GM10248 (cell line): ENCODE results near the gene SOX5.

Experiments used
- CTCF ChIA-PET: fragments of 300-600 bp; sonication (Branson Sonifier 250); formaldehyde crosslinking; extraction: SDS; loops from one replicate; lab custom pipeline; 2021; ENCODE audit warnings: antibody characterized with exemption; lab: Yijun Ruan, JAX
- POLR2A ChIA-PET: fragments of 350-650 bp; sonication (Branson Sonifier 250); formaldehyde crosslinking; extraction: SDS; loops from one replicate; lab custom pipeline; 2020; ENCODE audit warnings: antibody characterized with exemption; lab: Yijun Ruan, JAX
- DNase-seq: peaks from one replicate; pipeline ENCODE4 v3.0.0; 2012; ENCODE audit errors: extremely low spot score
- CTCF ChIP-seq: IDR thresholded peaks from 2 replicates; pipeline ENCODE4 v1.5.1; 2012; ENCODE audit warnings: mild to moderate bottlenecking, low read depth; ENCODE audit errors: extremely low read depth, missing control alignments, control extremely low read depth

SOX5 gene

GRCh38 chr12:23694307-23694706 is 255.2 kb downstream of the SOX5 start:
- DNase-seq = no peak
- ChIA-PET CTCF (interaction anchor here (1.0 to 1.4 kb wide), 2 partner anchors 9 to 11 kb away, joined by 3 to 5 read pairs; no protein-coding TSS in a partner anchor), POLR2A (no interaction called here)
- TF ChIP-seq CTCF = no peak

GRCh38 chr12:23687947-23688346 is 261.5 kb downstream of the SOX5 start:
- TF ChIP-seq CTCF = no peak
- CTCF ChIA-PET = interaction anchor here (0.9 kb wide), 2 partner anchors 13 to 30 kb away, joined by 3 read pairs; no protein-coding TSS in a partner anchor
- POLR2A ChIA-PET = no interaction called here
- no peak for DNase-seq

- POLR2A ChIA-PET = no interaction called here
- DNase-seq = no peak
- CTCF ChIA-PET = interaction anchor here (1.5 to 1.8 kb wide), 2 partner anchors 8 to 17 kb away, joined by 3 to 5 read pairs; no protein-coding TSS in a partner anchor
- TF ChIP-seq CTCF = no peak
Observed at GRCh38 chr12:23686095-23686494, 263.4 kb downstream of the SOX5 start.

- no peak for DNase-seq
- TF ChIP-seq CTCF = no peak
- ChIA-PET POLR2A (no interaction called here), CTCF (no interaction called here)
Observed at GRCh38 chr12:23684121-23684520, 265.3 kb downstream of the SOX5 start.

GRCh38 chr12:23681237-23681636 is 268.2 kb downstream of the SOX5 start:
- CTCF ChIA-PET = interaction anchor here (1.2 kb wide), 1 partner anchor 22 kb away, joined by 3 read pairs; no protein-coding TSS in a partner anchor
- no peak for DNase-seq
- no peak for TF ChIP-seq CTCF
- POLR2A ChIA-PET = no interaction called here

- ChIA-PET CTCF (interaction anchor here (1.2 kb wide), 1 partner anchor 28 kb away, joined by 3 read pairs; no protein-coding TSS in a partner anchor), POLR2A (no interaction called here)
- no peak for TF ChIP-seq CTCF
- no peak for DNase-seq
Observed at GRCh38 chr12:23674064-23674463, 275.4 kb downstream of the SOX5 start.

GRCh38 chr12:23671881-23672280 is 277.6 kb downstream of the SOX5 start:
- ChIA-PET POLR2A (no interaction called here), CTCF (no interaction called here)
- no peak for DNase-seq
- no peak for TF ChIP-seq CTCF
